GM19023 (cell line): ENCODE results near the gene PHKB.
"Not testable (repeated sequence)": the region's sequence is repeated elsewhere in the genome, so short reads cannot be mapped to it uniquely, and the experiment has no call there.

Source experiments
- ATAC-seq: cut with Tn5 transposase; IDR thresholded peaks from one replicate; pipeline ENCODE4 v1.9.1; 2021; ENCODE audit warnings: mild to moderate bottlenecking, moderate library complexity; ENCODE audit not compliant: unreplicated experiment

Gene PHKB

GRCh38 chr16:47460711-47461597, at the start of gene PHKB, which contains the start of gene ITFG1:
PHKB (plus strand) TSS chr16:47461331; CDS start chr16:47461351, 20 bp downstream.
ITFG1 (minus strand) TSS chr16:47461063; CDS start chr16:47461045, 18 bp downstream.
- peak; percentile 78 for ATAC-seq

GRCh38 chr16:47413041-47413440, 48.1 kb upstream of the PHKB start:
- ATAC-seq, result no peak

DNA sequence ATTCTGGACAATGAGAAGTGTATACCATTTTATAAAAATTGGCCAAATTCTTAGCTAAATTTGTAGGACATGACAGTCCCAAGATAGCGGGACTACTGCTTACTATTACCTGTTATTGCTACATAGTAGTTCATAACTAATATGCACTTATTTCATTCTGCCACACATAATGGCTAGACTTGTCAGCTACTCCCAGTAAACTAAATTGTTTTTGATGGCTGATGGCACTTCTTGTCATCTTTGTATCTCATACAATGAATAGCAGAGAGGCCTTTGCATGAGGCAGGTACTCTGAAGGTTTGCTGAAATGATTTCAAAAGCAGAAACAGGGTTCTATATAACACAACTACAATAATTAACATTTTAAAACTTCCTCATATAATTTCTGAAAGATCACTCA, 44.3 kb upstream of the PHKB start:
- ATAC-seq, result no peak

- no peak for ATAC-seq
These were observed 36.3 kb upstream of the PHKB start for GRCh38 chr16:47424846-47425245.

DNA sequence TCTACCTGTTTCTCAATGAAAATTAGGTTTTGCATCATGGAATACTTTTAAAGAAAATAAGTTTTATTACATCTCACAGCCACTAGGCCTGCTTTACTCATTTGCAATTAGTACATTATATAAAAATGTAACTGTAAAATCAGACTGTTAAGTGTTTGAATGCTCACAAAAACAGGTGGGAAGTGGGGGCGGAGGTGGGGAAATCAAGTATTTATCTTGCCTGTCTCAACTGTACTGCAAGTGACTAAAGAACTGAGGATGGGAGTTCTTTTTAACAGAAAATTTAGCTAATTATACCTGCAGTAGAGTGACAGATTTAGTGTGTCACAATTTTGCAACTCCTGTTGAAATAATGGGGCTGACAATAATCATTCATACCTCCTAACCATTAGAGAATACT, 34.3 kb upstream of the PHKB start:
- no peak for ATAC-seq

- ATAC-seq, result no peak
These were observed 29.2 kb upstream of the PHKB start for GRCh38 chr16:47431960-47432359.

GRCh38 chr16:47434274-47434673, 26.9 kb upstream of the PHKB start:
- ATAC-seq, result not testable (repeated sequence)

DNA sequence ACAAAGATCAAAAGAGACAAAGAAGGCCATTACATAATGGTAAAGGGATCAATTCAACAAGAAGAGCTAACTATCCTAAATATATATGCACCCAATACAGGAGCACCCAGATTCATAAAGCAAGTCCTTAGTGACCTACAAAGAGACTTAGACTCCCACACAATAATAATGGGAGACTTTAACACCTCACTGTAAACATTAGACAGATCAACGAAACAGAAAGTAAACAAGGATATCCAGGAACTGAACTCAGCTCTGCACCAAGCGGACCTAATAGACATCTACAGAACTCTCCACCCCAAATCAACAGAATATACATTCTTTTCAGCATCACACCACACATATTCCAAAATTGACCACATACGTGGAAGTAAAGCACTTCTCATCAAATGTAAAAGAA, 21.1 kb upstream of the PHKB start:
- not testable (repeated sequence) for ATAC-seq

DNA sequence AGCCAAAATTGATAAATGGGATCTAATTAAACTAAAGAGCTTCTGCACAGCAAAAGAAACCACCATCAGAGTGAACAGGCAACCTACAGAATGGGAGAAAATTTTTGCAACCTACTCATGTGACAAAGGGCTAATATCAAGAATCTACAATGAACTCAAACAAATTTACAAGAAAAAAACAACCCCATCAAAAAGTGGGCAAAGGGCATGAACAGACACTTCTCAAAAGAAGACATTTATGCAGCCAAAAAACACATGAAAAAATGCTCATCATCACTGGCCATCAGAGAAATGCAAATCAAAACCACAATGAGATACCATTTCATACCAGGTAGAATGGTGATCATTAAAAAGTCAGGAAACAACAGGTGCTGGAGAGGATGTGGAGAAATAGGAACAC, 18.2 kb upstream of the PHKB start:
- not testable (repeated sequence) for ATAC-seq

- ATAC-seq, result no peak
These were observed 14.7 kb upstream of the PHKB start for GRCh38 chr16:47446431-47446830.

DNA sequence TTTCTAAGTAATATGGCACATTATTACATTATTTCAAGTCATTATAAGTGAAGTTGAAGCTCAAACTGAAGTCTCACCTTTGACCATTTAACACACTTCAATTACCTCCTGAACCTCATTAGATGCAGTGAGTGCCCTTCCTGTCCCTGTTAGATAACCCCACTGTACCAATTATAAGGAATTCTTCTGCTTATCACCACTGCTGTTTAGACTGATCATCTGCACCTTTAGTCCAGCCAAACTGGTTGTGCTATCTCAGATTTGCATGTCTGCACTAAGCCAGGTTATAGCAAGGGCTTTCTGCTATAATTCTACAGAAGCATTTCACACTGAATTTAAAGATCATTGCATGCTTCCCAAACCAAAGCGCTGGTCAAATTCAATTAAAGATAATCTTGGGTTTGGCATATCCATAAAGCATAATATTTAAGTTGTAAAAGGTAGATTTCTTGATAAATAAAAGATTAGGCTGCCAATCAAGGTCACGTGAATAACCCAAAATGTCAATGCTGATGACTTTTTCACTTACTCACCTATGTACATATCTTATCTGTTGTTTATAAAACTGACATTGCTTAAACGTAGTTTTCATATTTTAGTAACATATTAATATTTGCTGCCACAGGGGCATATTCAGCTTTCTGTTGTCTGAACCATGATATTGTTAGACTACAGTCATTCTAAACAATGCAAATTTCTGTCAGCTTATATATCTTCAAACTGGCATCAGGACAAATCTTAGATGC, 12.1 kb upstream of the PHKB start:
- no peak for ATAC-seq

- no peak for ATAC-seq
These were observed 11.3 kb upstream of the PHKB start for GRCh38 chr16:47449788-47450187.

GRCh38 chr16:47458331-47458730, 2.8 kb upstream of the PHKB start:
- ATAC-seq, result no peak

DNA sequence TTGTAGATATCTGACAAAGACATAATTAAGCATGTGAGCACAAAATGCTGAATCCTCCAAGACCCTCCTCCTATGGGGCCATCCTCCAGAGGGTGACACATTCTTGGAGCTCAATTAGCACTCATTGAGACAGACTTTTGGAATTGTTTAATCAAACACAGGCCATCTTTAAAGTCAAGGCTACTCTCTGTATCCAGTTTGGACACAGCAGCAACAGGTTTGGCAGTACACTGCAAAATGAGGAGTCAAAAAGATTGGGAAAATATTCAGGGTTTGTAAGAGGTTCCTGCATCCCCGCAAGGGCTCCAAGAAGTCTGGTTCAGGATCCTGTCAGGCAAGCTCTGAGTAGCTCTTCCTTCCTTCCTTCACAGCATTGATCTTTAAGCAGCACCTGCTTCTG, 1.5 kb upstream of the PHKB start:
- ATAC-seq, result no peak

GRCh38 chr16:47460359-47460710, 796 bp upstream of the PHKB start:
- peak; percentile 3 for ATAC-seq

- ATAC-seq, result peak; percentile 31
These were observed 601 bp downstream of the PHKB start for GRCh38 chr16:47461598-47462266.

- ATAC-seq, result no peak
These were observed 2.9 kb downstream of the PHKB start for GRCh38 chr16:47463771-47464624.

- ATAC-seq, result no peak
These were observed 4.9 kb downstream of the PHKB start for GRCh38 chr16:47465919-47466630.

DNA sequence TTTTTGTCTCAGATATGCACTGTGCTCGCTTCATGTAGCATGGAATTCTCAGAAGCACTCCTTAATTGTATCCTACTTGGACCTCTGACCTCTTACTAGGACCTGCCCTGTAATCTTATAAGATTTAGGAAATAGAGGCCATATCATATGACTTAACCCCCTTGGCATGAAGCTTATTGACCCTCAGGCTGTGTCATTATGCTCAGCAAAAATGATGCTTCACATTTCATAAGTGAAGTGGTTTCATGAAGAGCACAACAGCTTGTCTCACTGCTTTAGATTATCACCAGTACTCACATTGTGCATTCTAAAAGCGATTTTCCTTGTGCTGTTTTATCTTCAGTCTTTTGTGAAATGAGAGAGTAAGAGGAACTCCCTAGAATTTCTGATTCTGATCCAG, 6.4 kb downstream of the PHKB start:
- no peak for ATAC-seq
